Testis (tissue), 2 donors: ENCODE measurements around the gene FAM107B.

ENCODE experiments used
- CTCF ChIP-seq, 3 experiments: fragments of 450-650 bp in 2 of 3; fragments of 200-600 bp in 1 of 3; sonication (generic) in 1 of 3; IDR thresholded peaks; one replicate each; pipeline ENCODE4 v1.5.1; 2016 to 2019; ENCODE audit warnings: antibody characterized with exemption in 3 of 3, mild to moderate bottlenecking in 2 of 3, moderate library complexity in 1 of 3
- POLR2A ChIP-seq: fragments of 450-650 bp; IDR thresholded peaks from one replicate; pipeline ENCODE4 v1.6.1; 2017; ENCODE audit warnings: antibody characterized with exemption, mild to moderate bottlenecking, moderate library complexity

- TF ChIP-seq POLR2A (no peak), CTCF (IDR thresholded peaks at IDR 0.05) (no peak)
These were observed 38.1 kb downstream of the FAM107B start for GRCh38 chr10:14736600-14737081.
